ENCODE measurements around the gene SLIT1.

DNA sequence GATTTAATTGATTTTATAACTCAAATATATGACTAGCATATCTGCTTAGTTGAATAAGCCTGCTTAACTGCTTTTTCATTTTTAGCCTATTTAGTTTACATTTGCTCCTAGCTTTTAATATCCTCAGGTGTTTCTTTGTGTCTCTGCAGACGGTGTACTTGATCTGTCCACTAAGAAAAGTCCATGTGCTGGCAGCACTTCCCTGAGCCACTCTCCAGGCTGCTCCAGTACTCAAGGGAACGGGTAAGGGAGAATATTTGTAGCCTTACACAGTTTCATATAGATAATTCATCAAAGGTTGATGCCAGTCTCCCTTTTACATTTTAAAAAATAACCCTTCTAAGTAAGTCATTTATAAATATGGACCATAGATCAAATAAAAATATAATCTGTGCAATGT is 233.8 kb downstream of the SLIT1 start:
- TF ChIP-seq EZH2 (IDR thresholded peaks at IDR 0.05) (no peak), POLR2AphosphoS5 (IDR thresholded peaks at IDR 0.05; ENCODE audit: borderline replicate concordance, low read depth, low read length) (no peak)

All from SK-N-MC (cell line).